ENCODE data around the gene FAM53B. TPM values are rescaled to one million over a fixed set of nuclear protein-coding genes. Genes with fewer than 3 reads are reported as not detected.
A peak's percentile ranks its signal among the peaks of the same experiment; 100 is the strongest.

The FAM53B gene
- total RNA-seq, 4 donors from 2014 or later: 63.5 to 75.5 (median 67.3) TPM

GRCh38 chr10:124645467-124646095, 98.6 kb downstream of the FAM53B start:
- Histone ChIP-seq H3K36me3 (no peaks in the 10 kb centered on the region), H3K27me3 (no peaks in the 10 kb centered on the region), H3K4me1 (peaks cover 97% of the 10 kb centered on the region), H3K4me3 (no peak overlapping the region), H3K9me3 (no peaks in the 10 kb centered on the region), H3K27ac (peak overlapping the region; percentile 63)
- DNase-seq (ENCODE audit: low spot score in 2 of 2): no peak
- 80% methylated on average over 10 of the region's 13 CpGs for WGBS
- TF ChIP-seq POLR2AphosphoS5 (IDR thresholded peaks at IDR 0.05): no peak
- TF ChIP-seq POLR2A (IDR thresholded peaks at IDR 0.05): no peak
- TF ChIP-seq EP300 (IDR thresholded peaks at IDR 0.05): no peak
- TF ChIP-seq CTCF (IDR thresholded peaks at IDR 0.05): no peak

GRCh38 chr10:124644771-124645415, 99.3 kb downstream of the FAM53B start:
- peaks cover 99% of the 10 kb centered on the region for H3K4me1 ChIP-seq
- DNase-seq (ENCODE audit: low spot score in 2 of 2): no peak
- 97% methylated on average over 7 of the region's 10 CpGs for WGBS

GRCh38 chr10:124644236-124644635, 99.9 kb downstream of the FAM53B start:
- no peak overlapping the region for H3K4me3 ChIP-seq
- no peak for DNase-seq (ENCODE audit: low spot score in 2 of 2)
- H3K27ac ChIP-seq: no peak overlapping the region
- H3K9me3 ChIP-seq: no peaks in the 10 kb centered on the region
- no peaks in the 10 kb centered on the region for H3K36me3 ChIP-seq
- H3K27me3 ChIP-seq: no peaks in the 10 kb centered on the region
- 63% methylated on average over 4 of the region's 4 CpGs for WGBS
- peaks cover 94% of the 10 kb centered on the region for H3K4me1 ChIP-seq
- TF ChIP-seq POLR2AphosphoS5 (IDR thresholded peaks at IDR 0.05) (no peak), EP300 (IDR thresholded peaks at IDR 0.05) (no peak), POLR2A (IDR thresholded peaks at IDR 0.05) (no peak), CTCF (IDR thresholded peaks at IDR 0.05) (no peak)

More at GRCh38 chr10:124644771-124645415, 99.3 kb downstream of the FAM53B start:
- H3K9me3 ChIP-seq: no peaks in the 10 kb centered on the region
- no peaks in the 10 kb centered on the region for H3K36me3 ChIP-seq
- TF ChIP-seq POLR2AphosphoS5 (IDR thresholded peaks at IDR 0.05) (no peak), POLR2A (IDR thresholded peaks at IDR 0.05) (no peak), EP300 (IDR thresholded peaks at IDR 0.05) (no peak), CTCF (IDR thresholded peaks at IDR 0.05) (no peak)
- no peak overlapping the region for H3K27ac ChIP-seq
- no peak overlapping the region for H3K4me3 ChIP-seq
- no peaks in the 10 kb centered on the region for H3K27me3 ChIP-seq

GRCh38 chr10:124643330-124644009, 100.7 kb downstream of the FAM53B start:
- DNase-seq (ENCODE audit: low spot score in 2 of 2): no peak
- 95% methylated on average over 29 of the region's 30 CpGs for WGBS
- Histone ChIP-seq H3K27ac (no peak overlapping the region), H3K4me1 (peaks cover 90% of the 10 kb centered on the region), H3K9me3 (no peaks in the 10 kb centered on the region), H3K4me3 (no peak overlapping the region), H3K36me3 (no peaks in the 10 kb centered on the region), H3K27me3 (no peaks in the 10 kb centered on the region)
- no peak for TF ChIP-seq EP300 (IDR thresholded peaks at IDR 0.05)
- no peak for TF ChIP-seq CTCF (IDR thresholded peaks at IDR 0.05)
- no peak for TF ChIP-seq POLR2AphosphoS5 (IDR thresholded peaks at IDR 0.05)
- no peak for TF ChIP-seq POLR2A (IDR thresholded peaks at IDR 0.05)
